GM13977 (cell line): ENCODE results near the gene CASP12.

Source experiments
- DNase-seq: peaks from one replicate; pipeline ENCODE4 v3.0.0; 2012; ENCODE audit warnings: low spot score
- in situ Hi-C: fragments of 300-500 bp; cut with MboI; formaldehyde crosslinking; loops from one replicate; pipeline ENCODE4 v1.12.0; 2022; ENCODE audit warnings: low sequenced_read_pairs, low pct_unique_long_range_greater_than_20kb, mixed read lengths, inconsistent platforms; ENCODE audit not compliant: unreplicated experiment
- TF ChIP-seq, protein P1 (sequence below): IDR thresholded peaks from 2 replicates; pipeline ENCODE4 v1.5.1; 2012; ENCODE audit warnings: mild to moderate bottlenecking, control low read depth; ENCODE audit not compliant: insufficient read depth; ENCODE audit errors: extremely low read depth, missing control alignments

Gene CASP12

DNA sequence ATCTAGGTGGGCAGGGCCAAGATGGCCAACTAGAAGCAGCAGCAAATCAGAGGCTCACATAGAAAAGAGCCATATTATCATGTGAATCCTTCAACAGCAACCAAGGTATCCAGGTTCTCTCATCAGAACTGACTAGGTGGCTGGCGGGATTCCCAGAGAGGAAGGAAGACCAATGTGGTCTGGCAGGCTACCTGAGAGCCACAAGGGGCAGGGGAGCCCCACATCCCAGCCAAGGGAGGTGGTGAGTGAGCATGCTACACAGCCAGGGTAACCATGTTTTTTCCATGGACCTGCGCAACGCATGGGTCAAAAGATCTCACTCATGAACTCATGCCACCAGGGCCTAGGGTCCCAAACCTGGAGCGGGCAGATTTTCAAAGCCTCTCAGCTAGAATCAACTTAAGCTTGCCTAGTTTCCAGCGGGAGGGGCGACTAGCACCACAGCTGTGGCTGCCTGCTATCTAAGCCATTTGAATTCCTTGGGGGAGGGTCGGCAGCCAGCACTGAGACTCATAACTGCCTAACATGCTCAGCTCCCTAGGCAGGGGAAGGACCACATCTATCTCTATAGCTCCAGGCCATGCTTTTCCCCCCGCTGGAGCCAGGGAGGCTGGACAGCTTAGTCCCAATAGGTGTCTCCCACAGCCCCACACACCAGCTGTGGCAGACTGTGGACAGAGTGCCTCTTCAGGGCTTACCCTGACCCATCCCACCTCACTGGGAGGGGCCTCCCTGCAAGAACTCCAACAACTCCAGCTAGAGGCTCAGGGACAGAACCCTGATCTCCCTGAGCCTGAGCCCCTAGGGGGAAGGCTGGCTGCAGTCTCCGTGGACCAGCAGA is 28.7 kb upstream of the CASP12 start:
- DNase-seq: no peak
- in situ Hi-C loops: no loop called here
- TF ChIP-seq, protein P1, sequence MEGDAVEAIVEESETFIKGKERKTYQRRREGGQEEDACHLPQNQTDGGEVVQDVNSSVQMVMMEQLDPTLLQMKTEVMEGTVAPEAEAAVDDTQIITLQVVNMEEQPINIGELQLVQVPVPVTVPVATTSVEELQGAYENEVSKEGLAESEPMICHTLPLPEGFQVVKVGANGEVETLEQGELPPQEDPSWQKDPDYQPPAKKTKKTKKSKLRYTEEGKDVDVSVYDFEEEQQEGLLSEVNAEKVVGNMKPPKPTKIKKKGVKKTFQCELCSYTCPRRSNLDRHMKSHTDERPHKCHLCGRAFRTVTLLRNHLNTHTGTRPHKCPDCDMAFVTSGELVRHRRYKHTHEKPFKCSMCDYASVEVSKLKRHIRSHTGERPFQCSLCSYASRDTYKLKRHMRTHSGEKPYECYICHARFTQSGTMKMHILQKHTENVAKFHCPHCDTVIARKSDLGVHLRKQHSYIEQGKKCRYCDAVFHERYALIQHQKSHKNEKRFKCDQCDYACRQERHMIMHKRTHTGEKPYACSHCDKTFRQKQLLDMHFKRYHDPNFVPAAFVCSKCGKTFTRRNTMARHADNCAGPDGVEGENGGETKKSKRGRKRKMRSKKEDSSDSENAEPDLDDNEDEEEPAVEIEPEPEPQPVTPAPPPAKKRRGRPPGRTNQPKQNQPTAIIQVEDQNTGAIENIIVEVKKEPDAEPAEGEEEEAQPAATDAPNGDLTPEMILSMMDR: no peak

DNA sequence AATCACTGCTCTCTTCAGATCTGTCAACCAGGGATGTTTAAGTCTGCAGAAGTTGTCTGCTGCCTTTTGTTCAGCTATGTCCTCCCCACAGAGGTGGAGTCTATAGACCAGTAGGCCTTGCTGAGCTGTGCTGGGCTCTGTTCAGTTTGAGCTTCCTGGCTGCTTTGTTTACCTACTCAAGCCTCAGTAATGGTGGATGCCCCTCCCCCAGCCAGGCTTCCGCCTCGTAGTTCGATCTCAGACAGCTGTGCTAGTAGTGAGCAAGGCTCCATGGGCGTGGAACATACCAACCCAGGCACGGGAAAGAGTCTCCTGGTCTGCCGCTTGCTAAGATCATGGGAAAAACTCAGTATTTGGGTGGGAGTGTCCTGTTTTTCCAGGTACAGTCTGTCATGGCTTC is 27.6 kb upstream of the CASP12 start:
- in situ Hi-C loops: no loop called here
- TF ChIP-seq, protein P1: no peak
- no peak for DNase-seq

DNA sequence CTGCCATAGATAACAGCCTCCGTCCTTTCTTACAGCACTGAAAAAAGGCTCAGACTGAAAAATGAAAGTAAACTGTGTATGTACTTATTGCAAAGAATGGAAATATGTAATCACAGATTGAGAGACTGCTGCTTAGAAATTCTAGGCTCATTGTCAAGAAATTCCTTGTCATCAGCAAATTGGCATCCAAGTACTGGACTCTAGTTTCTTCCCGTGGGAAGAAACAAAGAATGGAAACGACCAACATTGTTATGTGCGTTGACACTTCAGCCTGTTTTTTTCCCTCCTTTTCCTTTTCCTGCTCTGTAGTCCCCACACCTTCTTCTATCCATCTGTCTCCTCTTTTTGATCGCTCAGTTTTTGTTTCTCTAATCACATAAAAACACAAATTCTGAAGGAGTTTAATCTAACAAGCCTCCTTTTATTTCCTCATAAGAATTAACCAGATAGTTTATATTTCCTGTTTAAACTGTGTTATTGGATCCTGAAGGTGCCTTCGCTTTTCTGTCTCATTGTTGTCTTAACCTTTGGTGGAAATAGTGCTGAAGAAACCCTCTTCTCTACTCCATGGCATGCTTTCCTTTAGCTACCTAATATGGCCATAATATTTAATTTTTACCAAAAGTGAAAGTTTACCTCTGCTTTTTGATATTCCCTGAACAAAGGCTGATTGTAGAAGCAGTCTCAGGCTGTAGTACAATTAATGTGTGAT is 20.0 kb upstream of the CASP12 start:
- TF ChIP-seq, protein P1: no peak
- DNase-seq: peak; percentile 10
- in situ Hi-C loops: no loop called here

DNA sequence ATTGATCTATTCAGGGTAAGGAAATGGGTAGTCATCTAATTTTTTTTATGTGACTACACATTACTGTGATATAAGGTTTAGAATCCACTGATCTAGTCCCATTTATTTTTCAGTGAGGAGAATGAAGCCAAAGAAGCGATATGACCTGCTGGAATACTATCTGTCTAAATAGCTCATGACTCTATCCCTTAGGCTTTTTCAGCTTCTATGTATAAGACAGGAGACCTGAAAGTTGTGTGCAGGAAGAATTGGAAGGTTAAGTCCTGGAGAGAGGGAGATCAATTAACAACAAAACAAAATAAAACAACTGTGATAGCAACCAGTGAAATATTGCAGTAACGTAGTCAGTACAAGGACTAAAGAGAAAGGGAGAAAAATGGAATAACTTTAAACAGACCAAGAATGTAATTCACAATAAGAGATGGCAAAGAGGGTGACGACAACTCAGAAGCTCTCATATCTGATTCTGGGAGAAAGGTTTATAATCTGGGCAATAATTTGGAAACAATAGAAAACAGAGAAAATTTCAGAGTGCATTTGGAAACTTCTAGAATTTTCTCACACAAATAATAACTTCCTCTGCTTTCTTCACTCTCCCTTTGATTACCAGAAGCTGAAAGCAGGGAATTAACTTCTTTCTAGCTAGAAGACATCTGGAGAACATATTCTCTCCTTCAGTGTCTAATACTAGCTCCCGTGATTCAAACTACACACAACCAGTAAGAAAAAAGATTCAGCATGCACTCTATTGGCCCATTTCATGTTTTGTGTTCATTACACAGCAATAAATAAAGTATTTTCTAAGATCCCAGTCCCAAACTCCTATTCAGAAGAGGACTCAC is 19.2 kb upstream of the CASP12 start:
- TF ChIP-seq, protein P1: no peak
- in situ Hi-C loops: no loop called here

DNA sequence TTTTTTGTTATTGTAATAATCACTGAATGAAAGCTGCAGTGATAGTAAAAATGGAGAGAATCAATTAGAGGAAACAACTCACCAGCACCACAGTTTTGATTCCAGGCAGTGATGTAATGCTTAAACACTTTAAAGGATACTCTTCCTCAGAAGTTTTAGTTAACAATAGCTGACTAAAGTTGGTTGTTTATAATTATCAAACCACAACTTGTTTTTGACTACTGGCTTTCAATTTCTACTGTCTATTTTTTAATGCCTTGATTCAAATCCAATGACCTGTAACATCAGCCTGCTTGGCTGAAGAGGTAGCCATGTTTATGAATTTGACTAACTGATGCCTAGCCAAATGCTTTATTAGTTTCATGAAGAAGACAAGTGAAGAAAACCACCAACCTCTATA is 18.2 kb upstream of the CASP12 start:
- TF ChIP-seq, protein P1: no peak
- no peak for DNase-seq
- in situ Hi-C loops: no loop called here

More for the DNA sequence above, 19.2 kb upstream of the CASP12 start:
- DNase-seq: no peak

DNA sequence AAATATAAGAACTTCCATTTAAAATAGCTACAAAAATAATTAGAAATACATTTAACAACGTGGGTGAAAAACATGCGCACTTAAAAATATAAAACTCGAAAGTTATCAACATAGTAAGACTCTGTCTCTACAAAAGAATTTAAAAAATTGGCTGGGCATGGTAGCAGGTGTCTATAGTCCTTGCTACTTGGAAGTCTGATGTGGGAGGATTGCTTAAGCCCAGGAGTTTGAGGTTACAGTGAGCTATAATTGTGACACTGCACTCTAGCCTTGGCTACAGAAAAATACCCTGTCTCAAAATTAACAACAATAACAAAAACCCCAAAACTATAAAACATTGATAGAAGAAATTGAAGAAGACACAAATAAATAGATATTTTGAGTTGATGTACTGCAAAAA is 13.8 kb upstream of the CASP12 start:
- in situ Hi-C loops: no loop called here
- TF ChIP-seq, protein P1: no peak
- no peak for DNase-seq
